ENCODE measurements around the gene FGF23. TPM values are rescaled to one million over a fixed set of nuclear protein-coding genes. Genes with fewer than 3 reads are reported as not detected.
"Not testable (repeated sequence)": the region's sequence is repeated elsewhere in the genome, so short reads cannot be mapped to it uniquely, and the experiment has no call there.

Gene FGF23
- total and polyA plus RNA-seq, 8 donors = not detected

- DNase-seq = no peak
- ATAC-seq = no peak
- WGBS, 2 donors = 64 to 78% methylated on average over 1 of the region's 1 CpG
- Histone ChIP-seq H3K4me3 (no peak overlapping the region), H3K36me3 (no peaks in the 10 kb centered on the region), H3K27me3 (no peaks in the 10 kb centered on the region), H3K9me3 (no peaks in the 10 kb centered on the region), H3K4me1 (no peaks in the 10 kb centered on the region), H3K27ac (no peak overlapping the region)
- TF ChIP-seq CTCF (IDR thresholded peaks at IDR 0.05) = no peak
- intact Hi-C loops (cut with DNase I) = no loop called here
- no peak for FAIRE-seq
Measured at GRCh38 chr12:4412465-4412864, 33.0 kb upstream of the FGF23 start.

DNA sequence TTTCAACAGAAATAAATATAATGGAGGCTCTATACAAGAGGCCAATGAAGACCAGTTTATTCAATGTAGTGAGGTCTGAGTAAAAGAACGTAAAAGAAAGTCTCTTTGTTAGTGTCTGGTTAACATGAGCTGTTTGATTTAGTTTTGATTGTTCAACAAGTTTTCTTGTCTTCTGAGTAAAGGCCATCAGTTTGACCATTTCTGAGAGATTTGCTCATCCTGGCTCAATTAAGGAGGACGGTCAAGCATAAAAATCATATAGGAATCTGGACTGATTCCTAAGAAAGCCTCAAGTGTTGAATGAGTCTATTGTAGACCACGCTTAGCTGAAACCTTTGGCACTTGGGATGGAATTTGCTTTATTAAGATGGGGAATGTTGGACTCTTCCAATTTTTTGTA lies 32.5 kb upstream of the FGF23 start:
- no peaks in the 10 kb centered on the region for H3K27me3 ChIP-seq
- H3K36me3 ChIP-seq = no peaks in the 10 kb centered on the region
- intact Hi-C loops (cut with DNase I) = no loop called here
- no peak overlapping the region for H3K27ac ChIP-seq
- ATAC-seq (no peak), FAIRE-seq (no peak), DNase-seq (no peak)
- H3K4me3 ChIP-seq = no peak overlapping the region
- 68% methylated on average over 3 of the region's 3 CpGs for WGBS, 2 donors
- no peaks in the 10 kb centered on the region for H3K9me3 ChIP-seq
- no peak for TF ChIP-seq CTCF (IDR thresholded peaks at IDR 0.05)
- no peaks in the 10 kb centered on the region for H3K4me1 ChIP-seq

- H3K9me3 ChIP-seq = no peaks in the 10 kb centered on the region
- no peaks in the 10 kb centered on the region for H3K4me1 ChIP-seq
- DNase-seq (no peak), FAIRE-seq (no peak), ATAC-seq (no peak)
- intact Hi-C loops (cut with DNase I) = no loop called here
- no peaks in the 10 kb centered on the region for H3K36me3 ChIP-seq
- no peak overlapping the region for H3K27ac ChIP-seq
- H3K4me3 ChIP-seq = no peak overlapping the region
- H3K27me3 ChIP-seq = no peaks in the 10 kb centered on the region
- TF ChIP-seq CTCF (IDR thresholded peaks at IDR 0.05) = no peak
- 73 to 79% methylated on average over 3 of the region's 3 CpGs for WGBS, 2 donors
Measured at GRCh38 chr12:4407136-4407535, 27.6 kb upstream of the FGF23 start.

GRCh38 chr12:4404877-4405637 lies 25.5 kb upstream of the FGF23 start:
- FAIRE-seq; DNase-seq; intact Hi-C loops (cut with DNase I); H3K27me3 ChIP-seq; H3K4me1 ChIP-seq; H3K4me3 ChIP-seq; H3K9me3 ChIP-seq; ATAC-seq; H3K36me3 ChIP-seq; H3K27ac ChIP-seq: not testable (repeated sequence)
- 75 to 85% methylated on average over 8 of the region's 8 CpGs for WGBS, 2 donors

DNA sequence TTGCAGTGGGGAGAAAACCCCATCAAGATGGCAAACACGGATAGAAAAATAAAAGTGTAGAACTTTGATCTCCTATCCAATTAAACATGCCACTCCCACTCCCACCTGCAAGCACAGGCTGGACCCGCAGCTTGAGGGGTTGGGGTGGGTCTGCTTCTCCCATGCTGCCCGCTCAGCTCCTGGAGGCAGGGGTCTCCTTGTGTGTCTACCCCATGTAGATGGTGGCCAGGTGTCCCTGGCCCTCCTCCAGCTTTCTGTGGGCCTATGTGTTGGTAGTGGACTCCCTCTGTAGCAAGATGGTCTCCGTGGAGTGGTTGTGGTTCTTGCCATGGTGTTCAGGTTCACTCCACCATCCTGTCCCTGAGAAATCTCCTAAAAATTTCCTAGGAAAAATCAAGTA lies 23.5 kb upstream of the FGF23 start:
- Histone ChIP-seq H3K4me1 (no peaks in the 10 kb centered on the region), H3K9me3 (no peaks in the 10 kb centered on the region), H3K36me3 (no peaks in the 10 kb centered on the region), H3K27ac (no peak overlapping the region), H3K4me3 (no peak overlapping the region), H3K27me3 (peaks cover 0 to 4% (median 0%) of the 10 kb centered on the region in 4 donors)
- WGBS, 2 donors = 64 to 66% methylated on average over 4 of the region's 4 CpGs
- ATAC-seq = no peak
- TF ChIP-seq CTCF (IDR thresholded peaks at IDR 0.05) = no peak
- DNase-seq = no peak
- intact Hi-C loops (cut with DNase I) = no loop called here
- no peak for FAIRE-seq
